Activated T-cell treated with anti-CD3 and anti-CD28 coated beads for 48 hours (primary cell): ENCODE measurements around the gene TBXAS1.
"Not testable (repeated sequence)": the region's sequence is repeated elsewhere in the genome, so short reads cannot be mapped to it uniquely, and the experiment has no call there.

ENCODE experiments used
- DNase-seq: peaks from one replicate; pipeline ENCODE4 v3.0.0-alpha.2; 2020; ENCODE audit warnings: low read depth

The TBXAS1 gene

DNA sequence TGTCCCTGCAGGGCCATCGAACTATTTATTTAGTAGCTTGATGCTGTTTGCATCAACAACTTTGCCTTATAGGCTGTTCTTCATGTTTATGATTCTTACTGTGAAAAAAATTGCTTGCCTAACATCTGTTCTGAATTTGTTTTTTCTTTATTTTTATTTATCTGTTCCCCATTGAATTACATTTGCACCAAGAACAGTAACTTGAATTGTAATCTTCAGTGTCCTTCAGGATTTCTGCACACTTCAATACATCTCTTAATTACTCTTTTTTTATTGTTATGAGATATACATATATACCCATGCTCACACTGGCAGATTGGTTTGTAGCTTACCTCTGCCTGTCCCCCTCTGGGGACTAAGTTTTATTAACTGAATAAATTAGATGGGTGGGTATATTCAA, 64.4 kb downstream of the TBXAS1 start:
- no peak for DNase-seq

DNA sequence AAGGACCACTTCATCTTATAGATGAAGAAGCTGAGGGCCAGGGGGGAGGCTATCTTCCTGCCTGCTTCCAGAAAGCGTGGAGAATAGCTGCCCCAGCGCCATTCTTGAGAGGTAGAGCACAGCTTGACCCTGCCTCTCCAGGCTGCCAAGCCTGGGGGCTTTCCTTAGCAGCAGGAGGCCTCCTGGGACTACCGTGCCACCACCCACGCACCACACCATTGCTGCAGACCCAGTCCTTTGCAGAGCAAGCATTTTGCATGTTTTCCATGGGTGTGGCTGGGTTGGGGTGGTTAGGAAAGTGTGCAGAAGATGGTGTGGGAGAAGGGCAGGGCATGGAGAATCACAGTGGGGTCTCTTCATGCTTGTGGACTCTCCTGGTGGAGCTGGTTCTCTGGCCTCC, 64.9 kb downstream of the TBXAS1 start:
- no peak for DNase-seq

DNA sequence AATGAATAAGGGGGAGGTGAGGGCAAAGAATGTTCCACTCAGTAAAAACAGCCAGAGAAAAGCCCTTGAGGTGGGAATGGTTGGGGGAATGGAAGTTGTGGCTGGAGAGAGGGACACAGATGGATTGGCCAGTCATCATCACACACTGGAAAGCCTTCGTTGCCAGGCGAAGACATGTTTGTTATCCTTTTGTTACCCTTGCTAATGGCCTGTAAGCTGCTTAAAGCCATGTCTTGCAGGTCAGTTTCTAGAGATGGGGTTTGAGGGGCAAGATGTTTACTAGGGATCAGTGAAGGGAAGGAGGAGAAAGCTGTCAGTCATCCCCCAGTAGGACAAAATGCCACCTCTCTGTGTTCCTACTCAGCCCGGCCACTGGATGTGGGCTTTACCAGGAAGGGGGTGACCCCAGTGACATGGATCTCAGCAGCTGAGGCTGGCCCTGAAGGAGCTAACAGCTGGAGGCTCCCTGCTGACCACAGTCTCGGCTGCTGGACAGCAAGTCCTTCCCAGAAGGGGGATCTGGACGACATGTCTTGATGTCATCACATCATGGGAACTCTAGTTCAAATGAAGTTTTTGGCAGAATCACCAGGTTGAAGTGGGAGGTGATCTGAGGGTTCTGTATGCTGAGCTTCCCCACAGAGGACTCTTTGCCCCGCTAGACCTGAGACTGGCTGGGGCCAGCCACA, 66.2 kb downstream of the TBXAS1 start:
- DNase-seq: no peak

DNA sequence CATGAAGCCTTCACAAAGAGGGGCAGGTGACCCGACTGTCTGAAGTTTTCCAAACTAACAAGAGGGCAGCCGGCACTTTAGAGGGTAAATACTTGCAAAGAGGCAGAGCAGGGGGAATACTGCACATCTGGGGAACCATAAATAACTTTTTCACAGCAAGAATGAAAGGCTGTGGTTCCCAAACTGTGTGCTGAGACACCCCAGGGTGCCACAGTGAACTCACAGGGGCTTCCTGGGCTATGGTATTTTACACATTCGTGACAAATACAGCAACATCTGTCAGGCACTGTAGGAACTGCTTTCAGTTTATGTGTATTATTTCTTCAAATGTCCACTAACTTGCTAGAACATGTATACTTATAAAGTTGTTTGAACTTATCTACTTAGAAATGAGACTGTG, 67.2 kb downstream of the TBXAS1 start:
- DNase-seq: no peak

DNA sequence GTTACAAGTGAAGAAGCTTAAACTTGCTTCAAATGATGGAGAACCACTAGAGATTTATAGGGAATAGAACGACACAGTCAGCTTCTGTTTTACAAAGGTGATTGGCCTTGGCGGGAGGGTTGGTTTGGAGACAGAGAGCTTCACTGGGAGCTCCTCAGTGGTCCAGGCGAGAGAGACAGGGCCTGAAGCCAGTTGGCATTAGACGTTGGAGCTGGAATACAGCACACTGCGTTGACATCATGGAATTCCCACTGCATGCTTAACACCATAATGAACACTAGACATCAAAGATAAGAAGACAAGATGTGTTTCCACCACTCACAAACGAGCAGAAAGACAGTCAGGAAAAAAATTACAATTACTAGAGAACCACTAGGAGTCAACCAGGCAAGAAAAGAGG, 67.8 kb downstream of the TBXAS1 start:
- no peak for DNase-seq

DNA sequence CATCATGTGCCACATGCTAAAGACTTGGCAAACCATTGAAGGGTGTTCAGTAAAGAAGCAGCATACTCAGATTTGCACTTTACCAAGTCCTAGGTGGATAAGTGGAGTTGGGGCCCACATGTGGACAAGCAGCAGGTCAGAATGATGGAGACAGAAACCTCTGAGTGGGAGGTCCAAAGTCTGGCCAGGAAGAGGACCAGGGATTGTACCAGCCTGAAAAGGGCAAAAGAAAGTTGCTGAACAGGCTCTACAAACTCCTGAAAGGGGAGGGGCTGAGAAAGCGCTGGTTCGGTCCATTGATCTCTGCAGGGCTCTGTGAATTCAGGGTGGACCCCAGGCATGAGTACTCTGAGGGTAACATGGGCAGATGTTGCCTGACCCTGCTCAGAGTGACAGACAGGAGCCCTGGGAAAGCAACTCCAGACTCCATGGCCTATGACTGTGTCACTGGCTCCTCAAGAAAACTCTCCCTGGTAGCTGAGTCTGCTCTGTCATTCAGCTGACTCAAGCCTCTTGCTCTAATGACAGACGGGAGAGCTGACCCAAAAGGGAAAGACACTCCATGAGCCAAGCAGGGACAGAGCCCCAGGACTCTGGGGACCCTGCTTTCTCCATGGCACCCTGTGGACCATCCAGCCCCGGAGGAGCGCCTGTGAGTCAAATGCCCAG, 68.5 kb downstream of the TBXAS1 start:
- DNase-seq: no peak

DNA sequence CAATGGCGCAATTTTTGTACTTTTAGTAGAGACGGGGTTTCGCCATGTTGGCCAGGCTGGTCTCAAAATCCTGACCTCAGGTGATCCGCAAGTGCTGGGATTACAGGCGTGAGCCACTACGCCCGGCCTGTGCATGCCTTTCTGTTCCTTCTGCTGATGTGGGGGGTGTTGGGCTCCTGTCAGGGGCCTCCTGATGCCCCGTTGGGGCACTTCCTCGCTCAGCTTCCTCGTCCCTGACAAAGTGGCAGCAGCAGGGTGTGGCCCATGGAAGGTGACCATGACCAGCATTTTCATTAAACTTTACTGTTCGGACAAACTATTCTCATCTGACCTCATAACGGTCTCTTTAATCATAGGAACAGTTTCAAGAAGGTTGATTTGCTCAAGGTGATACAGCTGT, 69.4 kb downstream of the TBXAS1 start:
- no peak for DNase-seq

DNA sequence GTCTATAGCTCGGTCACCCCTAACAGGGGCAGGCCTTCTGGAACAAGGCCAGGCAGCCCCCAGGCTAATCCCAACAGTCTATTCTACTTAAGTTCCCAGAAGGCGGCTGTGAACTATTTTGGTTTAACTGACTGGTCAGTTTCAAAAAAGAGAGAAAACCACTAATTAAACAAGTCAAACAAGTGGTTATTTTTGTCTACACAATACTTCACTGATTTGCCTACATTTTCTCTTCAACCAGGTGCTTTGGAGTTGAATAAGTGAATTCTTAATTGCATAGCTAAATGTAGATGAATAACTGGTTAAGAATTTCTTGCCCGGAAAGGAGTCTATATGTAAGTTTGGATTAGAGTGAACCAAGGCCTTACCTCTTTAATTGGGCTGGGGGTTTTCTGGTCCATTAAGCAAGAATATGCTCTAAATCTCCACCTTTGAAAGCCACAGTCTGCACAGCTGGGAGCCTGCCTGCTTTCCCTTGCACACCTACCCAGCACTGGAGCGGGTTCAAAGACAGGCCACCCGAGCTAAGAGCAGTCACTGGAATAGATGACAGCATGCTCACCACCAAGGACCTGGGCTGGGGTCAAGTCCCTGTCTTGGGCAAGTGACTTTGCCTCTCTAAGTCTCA, 70.4 kb downstream of the TBXAS1 start:
- DNase-seq: no peak

DNA sequence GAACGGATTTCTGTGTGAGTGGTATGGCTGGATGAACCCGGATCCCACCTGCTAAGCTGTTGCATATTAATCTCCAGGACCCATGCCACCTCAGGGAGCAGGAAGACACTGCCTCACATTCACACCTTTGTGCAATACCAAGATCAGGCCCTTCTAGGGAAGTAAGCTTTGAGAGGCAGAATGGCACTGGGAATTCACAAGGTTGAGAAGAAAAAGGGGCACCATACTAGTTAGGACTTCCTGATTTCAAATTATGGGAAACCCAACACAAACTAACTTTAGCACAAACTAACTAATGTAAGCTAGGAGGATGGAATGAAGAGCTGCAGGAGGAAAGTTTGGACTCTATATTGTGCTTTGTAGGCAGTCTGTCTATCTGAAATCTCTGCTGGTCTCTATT, 71.3 kb downstream of the TBXAS1 start:
- no peak for DNase-seq

DNA sequence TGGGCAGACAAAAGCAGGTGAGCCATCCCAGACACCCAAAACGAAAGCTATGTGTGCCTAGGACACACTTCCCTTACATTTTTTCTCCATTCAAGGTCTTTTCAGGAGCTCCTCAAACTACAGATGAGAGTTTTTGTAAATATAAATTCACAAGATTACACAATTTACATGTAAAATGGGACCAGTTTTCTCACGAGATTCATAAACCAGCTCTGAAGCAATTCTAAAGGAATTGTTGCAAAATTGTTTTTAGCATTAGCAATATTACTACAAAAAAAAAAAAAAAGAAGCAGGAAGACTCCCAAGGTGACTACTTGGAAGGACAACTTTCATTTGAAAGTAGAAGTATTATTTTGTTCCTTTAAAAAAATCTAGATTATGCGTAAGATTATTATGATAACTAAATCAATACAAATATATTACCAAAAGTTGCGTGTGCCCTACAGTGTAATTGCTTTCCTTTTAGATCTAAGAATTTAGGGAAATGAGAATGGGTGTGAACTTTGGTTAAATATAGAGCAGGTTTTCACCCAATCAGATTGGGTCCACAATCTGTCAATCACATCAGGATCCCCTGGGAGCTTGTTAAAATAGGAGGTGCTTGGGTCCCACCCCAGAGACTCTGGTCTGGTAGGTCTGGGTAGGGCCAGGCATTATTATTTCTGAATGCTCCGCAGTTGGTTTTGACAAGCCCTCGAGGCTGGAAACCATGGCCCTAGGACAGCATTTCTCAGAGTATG, 72.2 kb downstream of the TBXAS1 start:
- no peak for DNase-seq

DNA sequence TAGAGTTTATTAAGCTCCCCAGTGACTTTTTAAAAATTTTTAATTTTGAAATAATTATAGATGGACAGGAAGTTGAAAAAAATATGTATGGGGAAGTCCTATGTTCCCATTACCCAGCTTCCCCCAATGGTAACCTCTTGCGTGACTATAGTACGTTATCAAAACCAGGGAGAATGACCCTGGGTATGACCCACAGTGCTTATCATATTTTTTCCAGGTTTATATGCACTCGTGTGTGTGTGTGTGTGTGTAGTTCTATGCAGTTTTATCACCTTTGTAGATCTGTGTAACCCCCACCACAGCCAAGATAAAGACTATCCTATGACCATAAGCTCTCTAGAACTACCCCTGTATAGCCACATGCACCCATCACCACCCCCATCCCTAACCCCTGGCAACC, 72.8 kb downstream of the TBXAS1 start:
- DNase-seq: no peak

DNA sequence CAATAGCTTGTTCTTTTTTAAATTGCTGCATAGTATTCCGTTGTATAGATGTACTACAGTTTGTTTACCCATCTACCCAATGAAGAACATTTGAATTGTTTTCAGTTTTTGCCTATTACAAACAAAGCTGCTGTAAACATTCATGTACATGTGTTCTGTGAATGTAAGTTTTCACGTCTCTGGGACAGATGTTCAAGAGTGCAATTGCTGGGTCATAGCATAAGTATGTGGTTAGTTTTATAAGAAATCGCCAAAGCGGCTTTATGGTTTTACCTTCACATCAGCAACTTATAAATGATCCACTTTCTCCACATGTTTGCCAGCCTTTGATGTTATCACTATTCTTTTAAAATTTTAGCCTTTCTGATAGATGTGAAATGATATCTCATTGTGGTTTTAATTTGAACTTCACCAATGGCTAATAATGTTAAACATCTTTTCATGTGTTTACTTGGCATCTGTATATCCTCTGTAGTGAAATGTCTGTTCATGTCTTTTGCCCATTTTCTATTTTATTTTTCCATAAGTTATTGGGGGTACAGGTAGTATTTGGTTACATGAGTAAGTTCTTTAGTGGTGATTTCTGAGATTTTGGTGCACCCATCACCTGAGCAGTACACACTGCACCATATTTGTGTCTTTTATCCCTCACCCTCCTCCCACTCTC, 73.5 kb downstream of the TBXAS1 start:
- DNase-seq: no peak

DNA sequence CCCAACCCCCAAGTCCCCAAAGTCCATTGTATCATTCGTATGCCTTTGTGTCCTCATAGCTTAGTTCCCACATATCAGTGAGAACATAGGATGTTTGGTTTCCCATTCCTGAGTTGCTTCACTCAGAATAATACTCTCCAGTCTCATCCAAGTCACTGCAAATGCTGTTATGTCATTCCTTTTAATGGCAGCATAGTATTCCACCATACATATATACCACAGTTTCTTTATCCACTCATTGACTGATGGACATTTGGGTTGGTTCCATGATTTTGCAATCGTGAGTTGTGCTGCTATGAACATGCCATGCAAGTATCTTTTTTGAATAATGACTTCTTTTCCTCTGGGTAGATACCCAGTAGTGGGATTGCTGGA, 74.0 kb downstream of the TBXAS1 start:
- DNase-seq: not testable (repeated sequence)

DNA sequence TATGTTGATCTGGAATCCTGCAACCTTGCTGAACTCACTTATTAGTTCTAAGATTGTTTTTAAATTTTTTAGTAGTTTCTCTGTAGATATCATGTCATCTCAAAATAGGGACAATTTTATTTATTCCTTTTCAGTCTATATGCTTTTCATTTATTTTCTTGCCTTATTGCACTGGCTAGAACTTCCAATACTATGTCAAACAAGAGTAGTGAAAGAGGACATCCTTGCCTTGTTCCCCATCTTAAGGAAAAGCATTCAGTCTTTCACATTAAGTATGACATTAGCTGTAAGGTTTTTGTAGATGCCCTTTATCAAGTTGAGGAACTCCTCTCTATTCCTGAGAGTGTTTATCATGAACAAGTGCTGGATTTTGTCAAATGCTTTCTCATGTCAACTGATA, 77.8 kb downstream of the TBXAS1 start:
- DNase-seq: no peak

DNA sequence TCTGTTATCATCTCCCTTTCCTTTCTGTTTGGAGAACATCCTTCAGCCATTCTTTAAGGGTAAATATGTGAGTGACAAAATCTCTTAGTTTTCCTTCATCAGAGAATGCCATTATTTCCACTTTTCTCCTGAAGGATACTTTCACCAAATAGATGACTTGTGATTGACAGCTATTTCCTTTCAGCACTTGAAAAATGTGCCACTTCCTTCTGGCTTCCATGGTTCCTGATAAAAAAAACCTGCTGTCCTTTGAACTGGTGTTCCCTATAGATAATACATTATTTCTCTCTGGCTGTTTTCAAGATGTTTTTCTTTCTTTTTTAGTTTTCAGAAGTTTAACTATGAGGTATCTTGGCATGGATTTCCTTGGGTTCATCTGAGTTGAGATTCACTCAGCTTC, 79.7 kb downstream of the TBXAS1 start:
- DNase-seq: no peak

DNA sequence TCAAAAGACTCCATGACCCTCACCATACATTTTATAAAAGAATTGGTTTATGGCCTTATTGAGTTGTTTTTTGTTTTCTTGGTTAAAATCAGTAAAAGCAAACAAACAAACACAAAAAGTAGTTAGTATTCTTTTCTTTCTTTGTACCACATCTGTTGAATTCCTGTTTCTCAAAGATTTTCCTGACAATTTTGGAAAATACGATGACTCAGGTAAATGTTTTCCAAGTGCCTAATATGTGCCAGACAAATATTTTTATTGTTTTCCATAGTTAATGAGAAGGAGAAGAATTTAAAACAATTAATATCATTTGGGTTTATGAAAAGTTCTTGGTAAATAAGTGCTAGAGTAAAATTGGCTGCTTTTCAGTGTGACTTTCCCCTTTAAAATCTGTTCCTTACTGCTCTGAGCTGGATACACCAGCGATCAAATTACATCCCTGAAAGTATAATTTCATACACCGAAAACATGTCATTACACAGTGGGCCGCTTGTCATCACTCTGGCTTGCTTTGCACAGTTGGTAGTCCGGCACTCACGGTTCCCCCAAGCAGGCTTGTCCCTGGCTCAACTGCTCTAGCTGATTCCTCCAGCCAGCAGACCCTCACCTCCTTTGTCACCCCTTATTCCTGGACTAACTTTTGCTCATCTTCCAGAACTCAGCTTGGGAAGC, 80.5 kb downstream of the TBXAS1 start:
- DNase-seq: no peak

DNA sequence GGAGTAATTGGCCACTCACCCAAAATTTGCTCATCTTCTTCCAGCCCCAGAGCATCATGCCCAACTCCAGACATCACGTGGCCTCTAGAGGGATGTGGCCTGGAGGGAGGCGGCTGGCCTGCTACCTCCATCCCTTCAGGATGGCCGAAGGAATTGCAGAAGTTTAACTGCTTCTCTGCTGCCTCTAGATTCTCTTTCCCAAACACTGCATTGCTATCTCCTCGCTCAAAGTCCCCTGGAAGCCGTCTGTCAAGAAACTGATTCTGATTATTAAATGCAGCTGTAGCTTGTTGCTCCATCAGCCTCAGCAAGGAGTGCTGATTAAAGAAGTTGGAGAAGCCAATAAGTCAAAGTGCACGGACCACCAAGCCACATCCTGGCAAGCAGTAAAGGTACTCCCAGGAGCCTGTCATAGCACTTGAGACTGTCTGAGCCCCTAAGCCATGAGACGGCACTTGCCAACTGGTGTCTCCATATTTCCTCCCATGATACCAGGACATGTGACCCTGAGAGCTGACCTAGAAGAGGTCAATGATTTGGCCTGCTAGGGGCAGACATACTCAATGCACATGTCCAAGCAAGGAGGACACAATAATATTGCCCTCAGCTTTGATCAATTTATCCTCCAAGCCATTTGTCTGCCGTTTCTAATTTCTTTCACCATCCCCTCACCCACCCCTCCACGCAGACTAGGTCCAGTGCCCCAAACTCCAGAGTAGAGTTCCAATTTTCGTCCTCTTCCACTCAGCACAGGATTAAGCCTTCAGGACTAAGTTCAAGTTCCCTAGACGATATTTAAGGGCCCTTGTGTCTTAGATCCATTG, 84.2 kb downstream of the TBXAS1 start:
- DNase-seq: no peak

DNA sequence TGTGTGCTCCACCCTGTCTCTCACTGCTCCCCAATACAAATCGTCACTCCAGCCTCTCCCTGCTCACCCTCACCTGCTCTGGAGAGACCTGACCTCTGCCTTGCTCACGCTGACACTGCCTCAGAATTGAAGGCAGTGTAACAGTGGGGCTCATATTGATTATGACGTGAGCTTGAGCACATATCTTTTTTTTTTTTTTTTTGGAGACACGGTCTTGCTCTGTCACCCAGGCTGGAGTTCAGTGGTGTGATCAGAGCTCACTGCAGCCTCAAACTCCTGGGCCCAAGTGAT, 84.7 kb downstream of the TBXAS1 start:
- no peak for DNase-seq

DNA sequence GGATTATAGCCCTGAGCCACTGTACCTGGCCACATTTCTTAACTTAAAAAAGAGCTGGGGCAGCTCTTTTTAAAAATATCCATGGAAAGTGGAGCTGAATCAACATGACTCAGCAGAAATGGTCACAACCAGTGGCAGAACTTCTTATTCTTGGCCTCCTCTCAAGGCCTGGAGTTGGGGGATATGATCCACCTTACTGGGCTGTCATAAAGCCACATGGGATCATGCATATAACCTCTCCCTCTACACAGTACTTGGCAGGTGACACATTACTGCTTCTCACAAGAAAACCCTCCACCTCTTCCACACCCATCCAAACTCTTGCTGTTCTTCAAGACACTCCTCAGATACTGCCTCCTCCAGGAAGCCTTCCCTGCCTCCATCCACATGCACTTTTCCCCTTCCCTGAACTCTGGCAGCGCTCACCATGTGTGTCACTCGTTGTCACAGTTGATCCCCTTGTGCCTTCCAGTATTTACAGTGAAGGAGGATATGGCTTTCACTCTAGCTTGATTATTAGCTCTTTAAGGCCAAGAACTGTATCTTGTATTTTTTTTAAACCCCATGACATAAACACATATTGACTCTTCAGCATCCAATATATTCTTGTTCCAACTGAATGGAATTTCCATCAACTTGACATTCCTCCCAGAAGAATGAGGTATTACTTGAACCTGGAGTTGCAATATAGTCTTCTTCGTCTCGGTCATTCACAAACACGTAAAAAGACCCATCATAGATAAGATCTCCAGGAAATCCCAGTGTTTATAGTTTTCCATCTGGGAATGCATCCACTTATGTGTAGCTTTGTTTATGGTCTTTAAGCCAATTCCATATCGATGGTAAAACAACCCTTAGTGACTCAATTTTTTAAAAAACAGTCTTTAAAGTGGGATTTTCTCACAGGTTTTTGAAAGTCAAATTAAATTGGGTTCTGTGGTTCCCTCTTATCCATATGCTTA, 85.5 kb downstream of the TBXAS1 start:
- no peak for DNase-seq

DNA sequence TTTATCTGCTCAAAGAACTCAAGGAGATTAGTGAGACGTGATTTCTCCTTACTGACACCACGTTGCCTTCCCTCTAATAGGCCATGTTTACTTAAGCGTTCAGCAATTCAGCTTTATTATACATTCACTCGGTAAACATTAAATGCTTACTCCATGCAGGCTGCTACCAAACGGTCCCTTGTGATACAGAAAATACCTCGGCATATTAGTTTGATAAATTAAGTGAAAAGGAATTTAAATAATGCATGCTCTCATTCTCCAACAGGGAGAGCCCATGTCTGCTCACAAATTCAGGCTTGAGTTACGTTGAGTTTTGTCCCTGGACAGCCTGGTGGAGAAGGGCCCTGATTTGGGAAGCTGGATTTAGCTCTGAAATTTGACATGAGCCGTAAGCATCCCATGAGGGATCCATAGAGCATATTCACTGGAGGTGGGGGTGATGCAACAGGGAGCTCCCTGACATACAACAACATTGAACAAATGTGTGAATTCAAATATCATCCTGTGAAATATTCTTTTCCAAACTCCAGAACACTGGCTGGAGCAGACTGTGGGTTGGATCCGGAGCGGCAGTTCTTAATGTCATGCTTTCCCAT, 86.3 kb downstream of the TBXAS1 start:
- DNase-seq: no peak
